H9 (cell line): ENCODE data around the gene PCDH9. TPM values are rescaled to one million over a fixed set of nuclear protein-coding genes. Genes with fewer than 3 reads are reported as not detected.

Experiments
- DNase-seq: peaks from one replicate; pipeline ENCODE4 v3.0.0-alpha.2; 2017
- H2AFZ ChIP-seq: one replicate; pipeline ENCODE4 v1.6.1; 2013; ENCODE audit warnings: mild to moderate bottlenecking, low read length, control low read depth, moderate library complexity
- H2AK5ac ChIP-seq: 2 replicates; pipeline ENCODE4 v1.6.1; 2013; ENCODE audit warnings: low read length, control low read depth, mixed read lengths; ENCODE audit not compliant: insufficient read length
- H2BK120ac ChIP-seq: one replicate; pipeline ENCODE4 v1.6.1; 2013; ENCODE audit warnings: low read depth, mild to moderate bottlenecking, low read length, control low read depth, inconsistent platforms; ENCODE audit not compliant: poor library complexity, severe bottlenecking
- H2BK12ac ChIP-seq: 2 replicates; pipeline ENCODE4 v1.6.1; 2013; ENCODE audit warnings: low read length, control low read depth, mixed read lengths, low read depth; ENCODE audit not compliant: insufficient read length
- H2BK15ac ChIP-seq: 2 replicates; pipeline ENCODE4 v1.6.1; 2013; ENCODE audit warnings: low read depth, low read length, control low read depth
- H2BK20ac ChIP-seq: one replicate; pipeline ENCODE4 v1.6.1; 2013; ENCODE audit warnings: low read depth, mild to moderate bottlenecking, low read length, control low read depth, inconsistent platforms; ENCODE audit not compliant: poor library complexity, severe bottlenecking
- H2BK5ac ChIP-seq: 2 replicates; pipeline ENCODE4 v1.6.1; 2013; ENCODE audit warnings: low read length, control low read depth, mixed read lengths; ENCODE audit not compliant: insufficient read length
- H3K14ac ChIP-seq: 2 replicates; pipeline ENCODE4 v1.6.1; 2013; ENCODE audit warnings: low read length, control low read depth; ENCODE audit not compliant: insufficient read depth
- H3K18ac ChIP-seq: 2 replicates; pipeline ENCODE4 v1.6.1; 2013; ENCODE audit warnings: low read depth, mild to moderate bottlenecking, mixed read lengths, low read length, control low read depth; ENCODE audit not compliant: insufficient read length
- H3K23ac ChIP-seq: 2 replicates; pipeline ENCODE4 v1.6.1; 2013; ENCODE audit warnings: low read length, control low read depth, mixed read lengths, low read depth; ENCODE audit not compliant: insufficient read length
- H3K23me2 ChIP-seq: 2 replicates; pipeline ENCODE4 v1.6.1; 2013; ENCODE audit warnings: low read depth, mild to moderate bottlenecking, mixed read lengths, low read length, control low read depth; ENCODE audit not compliant: insufficient read length, poor library complexity, severe bottlenecking
- H3K27ac ChIP-seq: 2 replicates; pipeline ENCODE4 v1.5.1; 2013; ENCODE audit warnings: low read length, control low read depth, mixed read lengths, low read depth; ENCODE audit not compliant: insufficient read length
- H3K27me3 ChIP-seq: 2 replicates; pipeline ENCODE4 v1.6.1; 2013; ENCODE audit warnings: low read length, control low read depth, inconsistent platforms; ENCODE audit not compliant: insufficient read depth
- H3K4ac ChIP-seq: 2 replicates; pipeline ENCODE4 v1.6.1; 2013; ENCODE audit warnings: low read depth, mild to moderate bottlenecking, control low read depth, inconsistent platforms, low read length, moderate library complexity
- H3K4me1 ChIP-seq: 2 replicates; pipeline ENCODE4 v1.6.1; 2013; ENCODE audit warnings: low read length, control low read depth, inconsistent platforms; ENCODE audit not compliant: insufficient read depth
- H3K4me2 ChIP-seq: 2 replicates; pipeline ENCODE4 v1.6.1; 2013; ENCODE audit warnings: low read length, control low read depth, mixed read lengths; ENCODE audit not compliant: insufficient read length, insufficient read depth
- H3K56ac ChIP-seq: 2 replicates; pipeline ENCODE4 v1.6.1; 2013; ENCODE audit warnings: low read depth, mild to moderate bottlenecking, mixed read lengths, low read length, control low read depth; ENCODE audit not compliant: insufficient read length
- H3K79me1 ChIP-seq: 2 replicates; pipeline ENCODE4 v1.6.1; 2013; ENCODE audit warnings: low read depth, mild to moderate bottlenecking, moderate library complexity, low read length, control low read depth, inconsistent platforms; ENCODE audit not compliant: insufficient read depth, poor library complexity, severe bottlenecking
- H3K79me2 ChIP-seq: 2 replicates; pipeline ENCODE4 v1.6.1; 2013; ENCODE audit warnings: low read length, control low read depth, inconsistent platforms; ENCODE audit not compliant: insufficient read depth
- H3K9ac ChIP-seq: 2 replicates; pipeline ENCODE4 v1.6.1; 2013; ENCODE audit warnings: low read length, control low read depth, mixed read lengths; ENCODE audit not compliant: insufficient read length; ENCODE audit errors: extremely low read depth
- H3K9me3 ChIP-seq: one replicate; pipeline ENCODE4 v1.6.1; 2013; ENCODE audit warnings: low read depth, low read length, inconsistent platforms; ENCODE audit not compliant: control insufficient read depth
- H3T11ph ChIP-seq: one replicate; pipeline ENCODE4 v1.6.1; 2013; ENCODE audit warnings: mild to moderate bottlenecking, low read length, control low read depth, inconsistent platforms
- H4K20me1 ChIP-seq: one replicate; pipeline ENCODE4 v1.6.1; 2013; ENCODE audit not compliant: control insufficient read depth, insufficient read length, insufficient read depth
- H4K5ac ChIP-seq: 2 replicates; pipeline ENCODE4 v1.6.1; 2013; ENCODE audit warnings: low read depth, mild to moderate bottlenecking, mixed read lengths, low read length, control low read depth; ENCODE audit not compliant: insufficient read length
- H4K8ac ChIP-seq: replicated peaks from 2 replicates; pipeline ENCODE4 v1.6.1; 2013; ENCODE audit warnings: low read length, control low read depth, mixed read lengths, low read depth; ENCODE audit not compliant: insufficient read length
- H4K91ac ChIP-seq: 2 replicates; pipeline ENCODE4 v1.6.1; 2013; ENCODE audit warnings: low read depth, mild to moderate bottlenecking, moderate library complexity, mixed read lengths, low read length, control low read depth; ENCODE audit not compliant: insufficient read length
- H3K27ac Mint-ChIP-seq, 3 experiments: 2 replicates in 2 of 3; 3 replicates in 1 of 3; pipeline ENCODE4 v1.8.0; 2020 to 2021; ENCODE audit warnings: mixed read lengths in 3 of 3, mild to moderate bottlenecking in 1 of 3, moderate library complexity in 1 of 3
- H3K27me3 Mint-ChIP-seq: 2 replicates; pipeline ENCODE4 v1.8.0; 2021; ENCODE audit warnings: low read depth, mild to moderate bottlenecking, moderate library complexity, mixed read lengths
- H3K36me3 Mint-ChIP-seq, 3 experiments: 2 replicates in 2 of 3; 3 replicates in 1 of 3; pipeline ENCODE4 v1.8.0; 2020 to 2021; ENCODE audit warnings: low read depth in 3 of 3, mixed read lengths in 3 of 3; ENCODE audit not compliant: insufficient read depth in 1 of 3
- H3K4me1 Mint-ChIP-seq, 2 experiments: 2 replicates each; pipeline ENCODE4 v1.8.0; 2020; ENCODE audit warnings: mixed read lengths in 2 of 2
- H3K4me3 Mint-ChIP-seq, 2 experiments: 2 replicates in 1 of 2; 3 replicates in 1 of 2; pipeline ENCODE4 v1.8.0; 2020 to 2021; ENCODE audit warnings: mild to moderate bottlenecking in 2 of 2, mixed read lengths in 2 of 2, moderate library complexity in 1 of 2
- H3K9me3 Mint-ChIP-seq, 2 experiments: 2 replicates in 1 of 2; 3 replicates in 1 of 2; pipeline ENCODE4 v1.8.0; 2020; ENCODE audit warnings: mild to moderate bottlenecking in 2 of 2, mixed read lengths in 2 of 2, moderate library complexity in 1 of 2
- WGBS: extraction: QIAGEN DNeasy Blood & Tissue Kit; methylation state at CpG from one replicate; pipeline ENCODE4 v1.1.7; 2013; ENCODE audit warnings: missing lambda C conversion rate, low lambda C conversion rate, mixed read lengths; ENCODE audit not compliant: insufficient read length; ENCODE audit errors: extremely low coverage; 5-methylcytosine and 5-hydroxymethylcytosine counted together
- total RNA-seq: library from RNA; stranded (reverse); gene quantifications from 2 replicates; pipeline ENCODE4 v1.2.1, GENCODE V29; 2021
- TF ChIP-seq, protein P1 (sequence below): fragments of 200-600 bp; sonication (generic); conservative IDR thresholded peaks from 3 replicates; pipeline ENCODE4 v1.8.0; 2021; ENCODE audit warnings: antibody characterized with exemption, mild to moderate bottlenecking

PCDH9 gene
- total RNA-seq, 1 experiment from 2014 or later: 0.11 TPM

DNA sequence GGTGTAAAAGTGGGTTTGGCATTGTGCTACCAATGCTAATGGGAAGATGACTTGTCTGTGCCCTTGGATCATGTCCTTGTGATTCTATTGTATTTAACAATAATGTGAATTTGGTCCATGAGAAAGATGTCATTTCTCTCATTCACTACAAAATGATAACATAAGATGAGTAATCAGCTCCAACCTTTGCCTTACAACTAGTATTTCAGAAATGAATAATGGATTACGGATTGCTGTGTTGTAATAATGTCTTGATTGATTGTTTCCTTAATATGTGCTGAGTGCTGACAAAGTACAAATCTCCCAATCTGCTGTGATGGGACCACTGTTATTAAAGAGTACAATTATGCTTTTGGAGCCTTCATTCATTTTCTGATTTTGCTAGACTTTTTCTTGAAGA lies 375.0 kb downstream of the PCDH9 start:
- no peak overlapping the region for H3K23ac ChIP-seq
- no peak overlapping the region for H3K14ac ChIP-seq
- no peak overlapping the region for H3K18ac ChIP-seq
- no peak overlapping the region for H3K4me3 Mint-ChIP-seq
- no peaks in the 10 kb centered on the region for H3K9me3 ChIP-seq
- H4K91ac ChIP-seq: no peak overlapping the region
- no peak overlapping the region for H4K5ac ChIP-seq
- H3K4me1 ChIP-seq: no peaks in the 10 kb centered on the region
- H3K36me3 Mint-ChIP-seq: peaks cover 0 to 2% (median 0%) of the 10 kb centered on the region in 3 experiments; a peak in 2 of 7 replicates
- H3K27ac Mint-ChIP-seq: no peak overlapping the region
- H4K8ac ChIP-seq: no peak overlapping the region
- H3K4me2 ChIP-seq: no peak overlapping the region
- H3K4me1 Mint-ChIP-seq: peaks cover 7 to 9% of the 10 kb centered on the region in 2 experiments
- peaks cover 0 to 9% of the 10 kb centered on the region in 2 experiments; a peak in 3 of 5 replicates for H3K9me3 Mint-ChIP-seq
- no peak overlapping the region for H3K56ac ChIP-seq
- no peak overlapping the region for H3K9ac ChIP-seq
- H4K20me1 ChIP-seq: no peaks in the 10 kb centered on the region
- H2BK15ac ChIP-seq: no peak overlapping the region
- no peak overlapping the region for H2AFZ ChIP-seq
- no peaks in the 10 kb centered on the region for H3K27me3 Mint-ChIP-seq
- no peak overlapping the region for H2AK5ac ChIP-seq
- no peaks in the 10 kb centered on the region for H3K79me1 ChIP-seq
- no peak overlapping the region for H2BK12ac ChIP-seq
- WGBS: no CpG with 5 or more reads among the region's 1 CpG
- no peak overlapping the region for H2BK120ac ChIP-seq
- TF ChIP-seq, protein P1, sequence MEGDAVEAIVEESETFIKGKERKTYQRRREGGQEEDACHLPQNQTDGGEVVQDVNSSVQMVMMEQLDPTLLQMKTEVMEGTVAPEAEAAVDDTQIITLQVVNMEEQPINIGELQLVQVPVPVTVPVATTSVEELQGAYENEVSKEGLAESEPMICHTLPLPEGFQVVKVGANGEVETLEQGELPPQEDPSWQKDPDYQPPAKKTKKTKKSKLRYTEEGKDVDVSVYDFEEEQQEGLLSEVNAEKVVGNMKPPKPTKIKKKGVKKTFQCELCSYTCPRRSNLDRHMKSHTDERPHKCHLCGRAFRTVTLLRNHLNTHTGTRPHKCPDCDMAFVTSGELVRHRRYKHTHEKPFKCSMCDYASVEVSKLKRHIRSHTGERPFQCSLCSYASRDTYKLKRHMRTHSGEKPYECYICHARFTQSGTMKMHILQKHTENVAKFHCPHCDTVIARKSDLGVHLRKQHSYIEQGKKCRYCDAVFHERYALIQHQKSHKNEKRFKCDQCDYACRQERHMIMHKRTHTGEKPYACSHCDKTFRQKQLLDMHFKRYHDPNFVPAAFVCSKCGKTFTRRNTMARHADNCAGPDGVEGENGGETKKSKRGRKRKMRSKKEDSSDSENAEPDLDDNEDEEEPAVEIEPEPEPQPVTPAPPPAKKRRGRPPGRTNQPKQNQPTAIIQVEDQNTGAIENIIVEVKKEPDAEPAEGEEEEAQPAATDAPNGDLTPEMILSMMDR: no peak
- H2BK5ac ChIP-seq: no peak overlapping the region
- H3K23me2 ChIP-seq: no peaks in the 10 kb centered on the region
- no peak overlapping the region for H3T11ph ChIP-seq
- H3K4ac ChIP-seq: no peak overlapping the region
- H3K79me2 ChIP-seq: no peaks in the 10 kb centered on the region
- no peaks in the 10 kb centered on the region for H3K27me3 ChIP-seq
- DNase-seq: no peak
- H2BK20ac ChIP-seq: no peak overlapping the region
- no peak overlapping the region for H3K27ac ChIP-seq
